NCI-H2196 treated with DMSO at 0.1 percent for 48 hours (cell line): ENCODE results near the gene BBIP1.
A peak's percentile ranks its signal among the peaks of the same experiment; 100 is the strongest.
"Not testable (repeated sequence)": the region's sequence is repeated elsewhere in the genome, so short reads cannot be mapped to it uniquely, and the experiment has no call there.

Experiments
- DNase-seq: peaks from one replicate; lab custom pipeline; 2025; ENCODE audit not compliant: unreplicated experiment; lab: John Stamatoyannopoulos, UW

The BBIP1 gene

DNA sequence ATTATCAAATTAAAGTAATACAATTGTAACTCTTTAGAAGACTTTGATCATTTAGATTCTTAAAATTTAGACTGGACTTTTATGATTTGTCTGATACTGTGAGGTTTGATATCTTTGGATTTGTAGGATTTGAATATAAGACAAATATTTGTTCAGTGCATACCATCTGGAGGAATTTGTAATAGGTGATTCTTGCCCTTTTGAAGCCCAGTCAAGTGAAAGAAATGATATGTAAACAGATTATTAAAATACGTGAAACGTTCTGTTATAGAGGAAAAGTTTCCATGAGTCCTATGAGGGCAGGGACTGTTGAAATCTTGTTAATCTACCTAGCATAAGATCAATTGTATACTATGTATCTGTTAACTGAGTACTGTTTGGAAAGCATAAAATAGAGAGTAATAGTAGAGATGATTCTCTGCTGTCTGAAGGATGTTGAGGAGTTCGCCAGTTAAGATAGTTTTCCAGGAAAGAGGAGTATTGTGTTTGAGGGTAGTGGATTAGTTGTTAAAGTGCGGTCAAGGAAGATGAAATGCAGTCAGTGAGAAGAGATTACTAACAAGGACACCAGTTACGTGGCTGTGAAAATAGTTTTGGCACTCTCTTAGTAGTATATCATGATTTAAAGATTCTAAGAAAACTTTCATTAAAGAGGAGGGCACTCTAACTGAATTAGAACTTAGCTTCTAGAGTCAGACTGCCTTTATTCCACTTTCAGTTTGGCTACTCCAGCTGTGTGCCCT lies 32.9 kb downstream of the BBIP1 start:
- DNase-seq: no peak

DNA sequence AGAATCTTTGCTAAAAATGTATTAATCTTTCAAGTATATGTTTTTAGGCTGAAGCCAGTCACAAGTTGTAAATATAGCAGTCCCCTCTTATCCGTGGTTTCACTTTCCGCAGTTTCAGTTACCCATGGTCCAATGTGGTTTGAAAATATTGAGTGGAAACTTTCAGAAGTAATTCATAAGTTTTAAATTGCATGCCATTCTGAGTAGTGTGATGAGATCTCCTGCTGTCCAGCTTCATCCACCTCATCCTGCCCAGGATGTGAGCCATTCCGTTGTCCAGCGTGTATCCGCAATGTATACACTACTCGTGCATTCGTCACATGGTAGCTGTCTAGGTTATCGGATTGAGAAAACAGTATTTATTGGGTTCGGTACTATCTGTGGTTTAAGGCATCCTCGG lies 35.1 kb downstream of the BBIP1 start:
- no peak for DNase-seq

DNA sequence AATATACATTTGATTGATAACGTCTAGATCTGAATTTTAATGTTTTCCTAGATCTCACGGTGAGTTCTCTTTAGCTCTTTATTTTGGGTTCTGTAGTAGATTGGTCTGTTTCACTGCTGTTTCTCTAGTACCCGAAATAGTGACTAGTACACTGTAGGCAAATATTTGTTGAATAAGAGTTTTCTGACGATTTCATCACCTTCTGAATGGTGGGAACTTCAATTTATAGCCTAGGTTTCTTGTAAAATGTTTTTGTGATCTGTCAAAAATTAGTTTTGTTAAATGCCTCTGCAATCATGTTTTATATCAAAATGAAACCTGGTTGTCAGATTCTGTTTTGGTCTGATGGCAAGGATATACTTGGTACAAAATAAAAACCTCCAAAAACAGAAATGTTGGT lies 37.1 kb downstream of the BBIP1 start:
- no peak for DNase-seq

DNA sequence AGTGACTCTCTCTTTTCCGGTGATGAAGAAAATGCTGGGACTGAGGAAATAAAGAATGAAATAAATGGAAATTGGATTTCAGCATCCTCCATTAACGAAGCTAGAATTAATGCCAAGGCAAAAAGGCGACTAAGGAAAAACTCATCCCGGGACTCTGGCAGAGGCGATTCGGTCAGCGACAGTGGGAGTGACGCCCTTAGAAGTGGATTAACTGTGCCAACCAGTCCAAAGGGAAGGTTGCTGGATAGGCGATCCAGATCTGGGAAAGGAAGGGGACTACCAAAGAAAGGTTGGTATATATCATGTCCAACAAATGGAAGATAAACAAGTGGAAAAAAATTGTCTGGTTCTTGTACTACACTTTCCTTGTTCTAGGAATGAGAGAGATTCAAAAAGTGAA lies 37.7 kb downstream of the BBIP1 start:
- DNase-seq: no peak

DNA sequence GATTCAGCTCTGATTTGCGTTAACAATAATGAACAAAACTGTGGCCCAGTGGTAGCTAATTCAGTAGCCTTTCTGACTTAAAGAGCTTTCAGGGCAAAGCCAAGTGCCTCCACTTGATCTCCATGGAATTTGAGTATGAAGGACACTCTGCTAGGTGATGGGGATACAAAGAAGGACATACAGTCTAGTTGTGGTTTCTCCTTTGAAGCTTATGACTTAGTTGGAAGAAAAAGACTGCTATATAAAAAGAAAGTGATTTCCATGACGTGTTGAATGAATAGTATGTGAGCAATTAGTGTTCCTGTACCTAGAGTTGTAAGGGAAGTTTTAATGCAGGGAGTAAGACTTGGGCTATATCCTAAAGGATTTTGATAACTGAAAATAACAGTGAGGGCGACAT lies 39.0 kb downstream of the BBIP1 start:
- DNase-seq: no peak

DNA sequence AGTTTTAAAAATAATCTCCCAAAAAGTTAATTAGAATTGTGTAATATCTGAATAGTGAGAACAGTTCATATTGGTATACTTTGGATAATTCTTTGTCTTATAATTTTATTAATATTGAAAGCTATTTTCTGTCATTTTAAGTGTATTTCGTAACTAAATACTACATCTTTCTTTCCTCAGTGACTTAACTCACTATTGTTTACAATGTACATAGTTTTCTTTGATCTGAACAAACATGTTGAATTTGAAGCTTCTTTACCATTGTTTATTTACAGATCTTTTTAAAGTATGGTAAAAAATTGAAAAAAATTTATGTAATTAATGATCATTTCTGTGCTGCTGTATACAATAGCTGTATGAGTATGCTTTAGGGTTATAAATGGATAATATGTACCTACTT lies 42.2 kb downstream of the BBIP1 start:
- no peak for DNase-seq

DNA sequence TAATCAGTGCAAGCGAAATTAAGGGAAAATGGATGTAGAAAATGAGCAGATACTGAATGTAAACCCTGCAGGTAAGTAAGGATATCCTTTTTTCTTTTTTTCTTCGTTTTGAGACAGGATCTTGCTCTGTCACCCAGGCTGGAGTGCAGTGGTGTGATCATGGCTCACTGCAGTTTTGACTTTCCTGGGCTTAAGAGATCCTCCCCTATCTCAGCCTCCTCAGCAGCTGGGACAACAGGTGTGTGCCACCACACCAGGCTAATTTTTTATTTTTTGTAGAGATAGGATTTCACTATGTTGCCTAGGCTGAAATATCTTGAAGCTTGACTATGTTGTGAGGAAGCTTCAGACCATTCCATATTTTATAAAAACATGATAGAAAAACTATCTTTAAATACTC lies 43.0 kb downstream of the BBIP1 start:
- no peak for DNase-seq

DNA sequence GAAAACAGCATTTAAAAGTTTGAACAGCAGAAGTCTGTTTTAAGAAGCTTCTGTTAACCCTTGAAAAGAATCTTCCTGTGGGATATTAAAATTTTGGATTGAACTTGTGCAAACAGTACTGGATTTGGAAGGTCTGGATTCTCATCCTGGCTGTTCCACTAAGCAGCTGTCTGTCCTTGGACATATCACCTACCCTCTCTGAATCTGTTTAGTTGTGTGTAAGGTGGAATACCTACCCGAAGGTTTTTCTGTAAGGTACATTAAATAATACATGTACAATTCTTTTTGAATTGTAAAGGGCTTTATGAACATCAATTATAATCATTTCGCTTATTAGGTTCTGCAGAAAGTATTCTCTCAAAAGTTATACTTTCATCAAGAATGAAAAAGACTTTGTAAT lies 45.0 kb downstream of the BBIP1 start:
- DNase-seq: no peak

DNA sequence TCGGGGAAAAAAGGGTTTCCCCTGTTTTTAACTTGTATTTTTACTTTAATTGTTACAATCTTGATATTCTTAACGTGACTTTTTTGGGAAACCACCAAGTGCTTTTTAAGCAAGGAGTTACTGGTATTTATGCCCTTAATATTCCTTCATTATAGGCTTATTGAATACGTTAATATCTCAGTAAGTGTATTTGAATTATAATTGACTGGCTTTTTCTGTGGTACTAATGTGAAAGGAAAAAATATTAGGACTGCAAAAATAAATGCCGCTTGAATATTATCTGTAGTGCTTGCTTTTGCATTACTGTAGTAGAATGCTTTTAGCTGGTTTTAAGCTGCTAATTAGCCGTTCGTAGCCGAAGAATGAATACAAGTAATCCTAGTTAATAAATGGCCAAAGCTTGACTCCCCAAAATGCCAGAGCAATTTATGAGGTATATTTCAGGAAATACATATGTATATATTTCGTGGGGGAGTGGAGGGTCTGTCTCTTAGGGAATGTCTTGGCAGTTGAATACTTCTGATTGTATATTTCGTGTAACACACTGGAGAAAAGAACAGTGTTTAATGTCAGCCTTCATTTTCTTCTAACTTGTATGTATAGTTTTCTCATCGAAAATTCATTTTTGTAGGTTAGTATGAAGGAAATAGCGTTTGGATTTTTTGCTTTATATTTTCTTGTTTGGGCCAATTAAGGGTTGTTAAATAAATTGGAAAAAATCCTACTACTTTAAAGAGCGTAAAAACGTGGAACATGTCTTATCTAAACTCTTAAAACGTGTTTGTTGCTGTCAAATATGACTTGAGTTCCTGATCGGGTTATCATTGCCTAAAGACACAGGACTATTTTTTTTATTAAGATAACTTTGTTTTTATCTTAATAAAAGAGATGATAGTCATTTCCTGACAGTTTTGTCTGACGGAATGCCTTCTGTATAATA lies 45.7 kb downstream of the BBIP1 start:
- no peak for DNase-seq

DNA sequence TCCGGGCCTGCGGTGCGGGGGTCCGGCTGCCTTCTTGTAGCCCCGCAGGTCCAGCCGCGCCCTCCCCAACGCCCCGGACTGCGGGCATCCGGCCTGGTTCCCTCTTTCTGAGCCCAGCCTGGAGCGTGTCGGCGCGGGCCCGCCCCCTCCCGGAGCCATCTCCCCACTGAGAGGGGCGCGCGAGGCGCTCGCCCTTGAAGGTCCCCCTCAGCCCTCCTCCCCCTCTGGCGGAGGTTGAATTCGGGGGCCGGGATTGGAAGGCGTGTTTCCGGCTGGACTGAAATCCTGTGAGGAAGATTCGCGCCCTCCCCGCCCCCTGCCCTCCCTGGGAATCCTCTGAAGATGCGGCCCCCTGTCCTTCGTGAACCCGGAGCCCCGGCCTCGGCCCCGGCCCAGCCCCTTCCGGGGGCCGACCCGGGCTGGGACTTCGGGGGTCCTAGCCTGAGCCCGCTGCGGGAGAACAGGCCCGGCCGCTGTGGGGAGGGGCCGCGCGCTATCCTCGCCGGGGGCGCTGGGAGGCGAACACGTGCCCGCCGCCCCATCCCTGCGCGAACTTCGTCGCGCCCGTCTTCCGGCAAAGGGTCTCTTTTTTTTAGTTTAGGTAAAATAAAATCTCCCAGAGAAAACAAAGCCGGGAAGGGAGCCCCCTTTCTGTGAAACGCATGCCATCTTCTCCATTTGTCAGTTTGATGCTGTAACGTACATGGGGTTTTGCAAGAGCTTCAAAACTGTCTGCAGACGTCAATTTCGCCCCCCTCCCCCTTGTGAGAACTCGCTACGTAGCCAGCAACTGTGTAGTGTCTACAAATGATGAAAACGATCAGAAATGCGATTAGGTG lies 46.6 kb downstream of the BBIP1 start:
- no peak for DNase-seq

DNA sequence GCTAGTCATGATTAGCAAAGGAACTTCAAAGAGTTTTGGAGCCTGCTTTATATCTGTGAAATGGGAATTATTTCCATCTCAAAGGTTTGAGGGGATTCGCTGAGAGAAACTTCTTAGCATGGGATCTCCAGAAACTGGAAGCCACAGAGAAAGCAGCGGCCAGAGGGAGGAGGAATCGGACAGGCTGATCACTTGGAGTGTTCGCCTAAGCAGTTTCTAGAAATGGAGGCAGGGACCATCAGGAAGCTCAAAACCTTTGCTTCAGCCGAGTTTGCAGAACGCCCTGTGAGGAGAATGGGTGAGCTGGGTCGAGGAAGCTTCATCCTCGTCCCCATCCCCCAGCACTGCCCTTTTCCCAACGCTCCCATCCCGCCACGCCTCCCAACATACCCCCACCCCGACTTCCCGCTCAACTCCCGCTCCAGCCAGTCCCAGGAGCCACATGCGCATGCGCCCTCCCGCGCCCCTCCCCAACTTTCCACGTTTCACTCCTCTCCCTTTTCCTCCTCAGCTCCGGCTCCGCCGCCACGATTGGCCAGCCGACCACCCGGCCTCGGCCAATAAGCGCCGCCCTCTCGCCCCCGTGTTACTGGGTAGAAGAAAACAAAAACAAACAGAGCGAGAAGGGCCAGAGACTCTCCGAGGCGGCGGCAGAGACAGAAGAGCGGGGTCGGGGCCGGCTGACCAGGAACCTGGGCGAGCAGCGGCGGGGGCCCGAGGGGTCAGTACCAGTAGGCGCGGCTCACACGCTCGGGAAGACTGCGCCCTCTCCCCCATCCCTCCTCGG lies 47.5 kb downstream of the BBIP1 start, which contains the start of gene PDCD4:
Gene PDCD4, plus strand, starts transcription at position 631 of the 787 bp plus-strand sequence. CDS start 4,100 bp downstream, outside the sequence.
- peak; percentile 86 for DNase-seq

DNA sequence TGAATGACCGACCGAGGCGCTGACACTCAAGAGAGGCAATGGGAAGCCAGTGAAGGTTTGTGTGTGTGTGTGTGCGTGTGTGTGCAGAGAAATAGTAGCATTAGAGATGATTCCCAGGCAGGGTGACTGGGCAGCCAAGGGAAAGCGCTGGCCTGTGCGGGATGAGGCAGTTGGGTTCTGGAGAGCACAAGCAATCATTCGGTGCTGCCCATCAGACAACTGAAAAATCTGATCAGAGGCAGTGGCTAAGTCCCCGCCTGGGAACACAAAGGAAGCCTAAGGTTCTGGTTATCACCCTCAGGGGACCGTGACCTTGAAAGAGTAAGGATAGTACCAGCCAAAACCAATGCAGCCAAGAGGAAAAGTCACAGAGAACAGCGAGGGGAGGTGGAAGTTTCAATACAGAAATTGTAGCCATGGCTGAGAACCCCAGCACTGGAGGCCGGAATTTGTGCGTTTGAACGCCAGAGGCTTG lies 48.1 kb downstream of the BBIP1 start:
- no peak for DNase-seq

DNA sequence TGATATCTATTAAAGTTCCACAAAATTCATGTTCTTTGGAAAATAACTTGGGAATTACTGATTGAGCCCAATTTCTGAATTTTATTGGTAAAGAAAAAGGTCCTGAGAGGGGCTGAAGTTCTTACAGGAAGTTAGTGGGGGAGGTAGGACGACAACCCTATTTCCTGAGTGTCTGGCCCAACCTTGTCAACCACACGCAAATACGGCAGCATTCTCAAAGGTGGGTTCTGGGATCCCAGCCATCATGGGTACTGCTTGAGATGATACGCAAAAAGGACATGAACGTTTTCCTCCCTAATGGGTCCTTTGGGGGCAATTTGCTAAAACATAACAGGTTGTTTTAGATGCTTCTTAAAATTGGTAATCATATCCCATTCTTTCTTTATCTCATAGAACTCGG lies 50.0 kb downstream of the BBIP1 start:
- DNase-seq: no peak

DNA sequence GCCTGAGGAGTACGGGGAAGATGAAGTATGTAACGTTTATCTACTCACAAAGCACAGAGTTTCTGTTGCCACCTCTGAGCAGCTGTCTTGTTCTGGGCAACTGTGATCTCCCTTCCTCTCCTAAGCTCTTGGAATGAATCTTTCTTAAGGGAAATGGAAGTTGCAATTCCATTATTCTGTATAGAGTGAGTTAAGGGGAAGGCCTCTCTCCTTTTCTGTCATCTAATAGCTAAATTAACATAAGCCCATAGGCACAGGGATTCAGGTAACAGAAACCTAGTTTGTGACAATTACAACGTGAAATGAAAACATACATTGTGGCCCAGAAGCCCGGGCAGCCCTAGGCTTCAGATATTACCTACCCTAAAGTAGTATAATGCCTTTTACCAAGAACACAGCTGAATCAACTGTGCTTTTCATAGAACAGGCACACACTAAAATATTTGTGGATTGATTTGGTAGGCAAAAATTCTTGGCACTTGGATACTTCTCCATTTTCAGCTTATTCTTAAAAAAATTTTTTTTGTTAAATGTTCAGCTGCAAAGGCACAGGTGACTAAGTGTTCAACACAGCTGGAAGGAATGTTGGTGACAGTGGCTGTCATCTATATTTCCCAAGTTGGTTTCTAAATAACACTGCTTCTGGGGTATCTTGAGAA lies 51.0 kb downstream of the BBIP1 start:
- DNase-seq: no peak

DNA sequence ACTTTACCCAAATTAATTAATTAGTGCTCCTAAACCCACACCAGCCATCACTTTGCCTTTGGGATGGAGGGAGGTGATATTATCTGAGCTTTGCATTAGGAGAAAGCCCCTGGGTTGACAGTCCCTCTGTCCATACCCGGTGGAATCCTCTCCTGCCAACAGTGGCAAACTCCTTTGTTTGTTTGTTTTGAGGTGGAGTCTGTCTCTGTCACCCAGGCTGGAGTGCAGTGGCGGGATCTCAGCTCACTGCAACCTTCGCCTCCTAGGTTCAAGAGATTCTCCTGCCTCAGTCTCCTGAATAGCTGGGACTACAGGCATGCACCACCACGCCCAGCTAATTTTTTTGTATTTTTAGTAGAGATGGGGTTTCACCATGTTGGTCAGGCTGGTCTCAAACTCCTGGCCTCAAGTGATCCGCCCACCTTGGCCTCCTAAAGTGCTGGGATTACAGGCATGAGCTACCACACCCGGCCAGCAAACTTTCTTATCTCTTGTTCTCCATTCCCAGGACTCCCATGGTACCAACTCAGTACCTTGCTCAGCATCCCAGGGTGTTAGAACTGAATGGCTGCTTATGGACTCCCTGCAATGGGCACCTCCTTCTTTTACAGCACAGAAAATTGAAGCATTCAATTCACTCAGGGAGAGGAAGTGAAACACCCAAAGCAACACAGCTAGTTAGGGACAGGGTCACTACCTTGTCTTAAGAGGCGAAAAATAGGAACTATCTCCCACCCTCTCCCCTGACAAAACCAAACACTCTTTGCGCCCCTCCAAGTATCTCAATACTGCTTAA lies 51.8 kb downstream of the BBIP1 start:
- DNase-seq: not testable (repeated sequence)

DNA sequence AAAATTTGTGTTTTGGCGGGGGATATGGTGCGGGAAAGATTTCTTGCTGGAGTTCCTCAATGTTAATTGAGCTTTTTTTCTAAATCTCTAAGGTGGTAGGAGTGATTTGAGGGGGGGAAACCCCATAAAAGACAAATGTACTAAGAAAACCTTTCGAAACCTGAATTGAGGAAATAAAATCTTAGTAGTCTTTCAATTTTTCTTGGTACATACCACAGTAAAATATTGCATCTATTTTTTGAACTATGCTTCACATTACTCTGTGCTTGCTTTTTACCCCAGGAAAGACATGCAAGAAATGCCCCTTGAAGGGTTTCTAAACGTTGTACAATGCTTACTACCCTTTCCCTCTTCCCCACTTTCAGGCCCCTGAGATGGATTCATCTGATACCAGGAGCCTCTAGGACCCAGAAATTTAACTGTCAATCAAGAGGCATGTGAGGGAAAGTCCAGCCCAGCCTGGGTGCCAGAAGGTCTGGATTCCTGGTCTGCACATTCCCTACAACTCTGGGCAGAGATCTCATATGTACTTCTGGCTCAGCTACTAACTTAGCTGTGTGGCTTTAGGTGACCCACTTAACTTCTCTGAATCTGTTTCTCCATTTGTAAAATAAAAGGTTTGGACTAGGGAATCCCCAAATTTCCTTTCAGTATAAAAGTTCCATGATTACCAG lies 53.0 kb downstream of the BBIP1 start:
- DNase-seq: no peak

DNA sequence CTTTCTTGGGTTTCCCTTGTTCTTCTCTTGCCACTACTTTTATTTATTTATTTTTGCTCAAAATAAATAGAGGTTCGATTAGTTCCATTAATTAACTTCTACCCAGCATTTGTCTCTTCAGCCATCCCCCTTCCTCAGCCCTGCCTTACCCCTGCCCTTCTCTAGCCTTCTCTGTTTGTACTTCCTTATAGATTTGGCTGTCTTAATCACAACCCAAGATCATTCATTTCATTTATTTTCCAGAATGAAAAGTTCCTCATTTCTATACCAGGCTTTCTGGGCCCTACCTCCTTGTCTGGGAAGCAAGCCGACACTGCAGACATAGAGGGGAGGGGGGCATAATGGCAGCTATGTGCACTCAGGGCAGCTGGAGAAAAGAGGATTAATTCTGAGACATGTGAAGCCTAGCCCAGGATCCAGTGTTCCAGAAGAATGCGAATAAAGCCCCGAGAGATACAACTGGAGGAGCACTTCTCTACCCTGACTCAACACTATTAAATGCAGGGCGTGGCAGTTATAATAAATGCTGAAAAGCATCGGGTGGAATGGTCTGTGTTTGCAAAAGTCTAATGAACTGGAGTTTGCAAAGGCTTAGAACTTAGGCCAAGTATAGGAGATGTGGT lies 53.7 kb downstream of the BBIP1 start:
- no peak for DNase-seq

DNA sequence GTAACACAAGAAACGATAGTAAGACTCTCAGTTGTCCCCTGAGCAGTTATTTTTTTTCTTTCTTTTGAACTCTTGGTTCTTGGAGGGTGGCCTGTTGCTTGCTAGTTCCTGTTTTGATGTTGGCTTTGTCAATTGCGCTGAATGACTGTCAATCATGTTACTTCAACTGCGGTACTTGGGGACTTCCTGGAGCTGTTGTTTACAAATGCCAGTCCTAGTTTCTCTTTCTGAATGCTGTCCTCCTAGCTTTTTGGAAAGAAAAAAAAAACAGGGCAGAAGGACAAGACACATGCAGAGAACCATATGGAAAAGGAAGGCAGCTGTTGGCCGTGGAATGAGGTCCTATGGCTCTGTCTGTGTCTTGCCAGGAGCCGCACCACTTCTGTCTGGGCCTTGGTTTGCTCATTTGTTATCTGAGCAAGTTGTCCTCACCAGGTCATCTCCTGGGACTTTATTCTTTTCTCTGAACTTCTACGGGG lies 54.3 kb downstream of the BBIP1 start:
- DNase-seq: no peak
